ENCODE measurements around the gene ICAM1. TPM values are rescaled to one million over a fixed set of nuclear protein-coding genes. Genes with fewer than 3 reads are reported as not detected.

The ICAM1 gene
- total RNA-seq, 4 donors from 2014 or later = 8.1 to 37.6 (median 19.7) TPM

GRCh38 chr19:10316229-10317044 lies 45.5 kb downstream of the ICAM1 start:
- peak; percentile 10 to 37 for DNase-seq
- WGBS, 2 donors = 65 to 73% methylated on average over 13 to 19 of the region's 19 CpGs
- H3K9me3 ChIP-seq = no peaks in the 10 kb centered on the region
- H3K4me3 ChIP-seq (replicated peaks in 1 of 3) = peak overlapping the region in 1 of 3 donors; percentile 63
- no peaks in the 10 kb centered on the region for H3K27me3 ChIP-seq
- peaks cover 11 to 14% of the 10 kb centered on the region in 2 donors for H3K4me1 ChIP-seq
- peak overlapping the region in 2 of 3 donors; percentile 8 to 9 for H3K27ac ChIP-seq
- intact Hi-C loops (cut with DNase I) = no loop called here
- TF ChIP-seq, protein P1, sequence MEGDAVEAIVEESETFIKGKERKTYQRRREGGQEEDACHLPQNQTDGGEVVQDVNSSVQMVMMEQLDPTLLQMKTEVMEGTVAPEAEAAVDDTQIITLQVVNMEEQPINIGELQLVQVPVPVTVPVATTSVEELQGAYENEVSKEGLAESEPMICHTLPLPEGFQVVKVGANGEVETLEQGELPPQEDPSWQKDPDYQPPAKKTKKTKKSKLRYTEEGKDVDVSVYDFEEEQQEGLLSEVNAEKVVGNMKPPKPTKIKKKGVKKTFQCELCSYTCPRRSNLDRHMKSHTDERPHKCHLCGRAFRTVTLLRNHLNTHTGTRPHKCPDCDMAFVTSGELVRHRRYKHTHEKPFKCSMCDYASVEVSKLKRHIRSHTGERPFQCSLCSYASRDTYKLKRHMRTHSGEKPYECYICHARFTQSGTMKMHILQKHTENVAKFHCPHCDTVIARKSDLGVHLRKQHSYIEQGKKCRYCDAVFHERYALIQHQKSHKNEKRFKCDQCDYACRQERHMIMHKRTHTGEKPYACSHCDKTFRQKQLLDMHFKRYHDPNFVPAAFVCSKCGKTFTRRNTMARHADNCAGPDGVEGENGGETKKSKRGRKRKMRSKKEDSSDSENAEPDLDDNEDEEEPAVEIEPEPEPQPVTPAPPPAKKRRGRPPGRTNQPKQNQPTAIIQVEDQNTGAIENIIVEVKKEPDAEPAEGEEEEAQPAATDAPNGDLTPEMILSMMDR (IDR thresholded peaks at IDR 0.05) = no peak
- no peak for TF ChIP-seq POLR2A (IDR thresholded peaks at IDR 0.05)
- H3K36me3 ChIP-seq = peaks cover 28 to 42% of the 10 kb centered on the region in 2 donors

- Histone ChIP-seq H3K36me3 (peaks cover 34 to 50% of the 10 kb centered on the region in 2 donors), H3K9me3 (no peaks in the 10 kb centered on the region), H3K27ac (no peak overlapping the region), H3K4me1 (peaks cover 11 to 14% of the 10 kb centered on the region in 2 donors), H3K4me3 (replicated peaks in 1 of 3) (no peak overlapping the region), H3K27me3 (no peaks in the 10 kb centered on the region)
- TF ChIP-seq POLR2A (IDR thresholded peaks at IDR 0.05) = no peak
- intact Hi-C loops (cut with DNase I) = no loop called here
- 86 to 88% methylated on average over 24 to 29 of the region's 29 CpGs for WGBS, 2 donors
- no peak for DNase-seq
Measured at GRCh38 chr19:10317045-10317856, 46.3 kb downstream of the ICAM1 start.

DNA sequence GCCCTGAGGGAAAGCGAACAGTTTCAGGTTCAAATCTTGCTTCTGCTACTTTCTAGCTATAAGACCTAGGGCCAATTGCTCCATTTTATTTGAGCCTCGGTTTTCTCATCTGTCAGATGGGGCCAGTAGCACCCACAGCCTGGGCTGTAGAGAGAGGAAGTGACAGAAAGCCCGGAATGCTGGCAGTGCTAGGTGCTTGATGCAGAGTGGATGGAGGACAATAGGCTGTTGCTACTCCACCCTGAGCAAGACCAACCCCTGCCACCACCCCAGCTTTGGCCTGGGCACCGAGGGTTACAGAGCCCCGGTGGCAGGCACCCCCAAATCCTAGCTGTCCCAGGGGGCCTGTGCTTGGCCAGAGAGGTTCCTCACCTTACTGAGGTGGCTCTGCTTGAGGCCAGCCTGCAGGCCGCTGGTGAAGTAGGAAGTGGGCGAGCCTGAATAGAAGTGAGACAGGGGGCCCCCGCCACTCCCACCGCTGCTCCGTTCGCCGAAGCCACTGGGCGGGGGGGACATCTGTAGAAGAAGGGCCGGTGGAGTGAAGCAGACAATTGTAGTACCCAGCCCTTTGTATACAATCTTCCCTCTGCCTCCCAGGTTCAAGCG lies 47.0 kb downstream of the ICAM1 start:
- 96 to 100% methylated on average over 4 to 13 of the region's 15 CpGs for WGBS, 2 donors
- intact Hi-C loops (cut with DNase I) = no loop called here
- H3K27ac ChIP-seq = no peak overlapping the region
- H3K4me1 ChIP-seq = peaks cover 11 to 14% of the 10 kb centered on the region in 2 donors
- peaks cover 41 to 57% of the 10 kb centered on the region in 2 donors for H3K36me3 ChIP-seq
- DNase-seq = no peak
- no peaks in the 10 kb centered on the region for H3K27me3 ChIP-seq
- no peak for TF ChIP-seq POLR2A (IDR thresholded peaks at IDR 0.05)
- TF ChIP-seq, protein P1 (IDR thresholded peaks at IDR 0.05) = no peak
- no peak overlapping the region for H3K4me3 ChIP-seq (replicated peaks in 1 of 3)
- H3K9me3 ChIP-seq = no peaks in the 10 kb centered on the region

DNA sequence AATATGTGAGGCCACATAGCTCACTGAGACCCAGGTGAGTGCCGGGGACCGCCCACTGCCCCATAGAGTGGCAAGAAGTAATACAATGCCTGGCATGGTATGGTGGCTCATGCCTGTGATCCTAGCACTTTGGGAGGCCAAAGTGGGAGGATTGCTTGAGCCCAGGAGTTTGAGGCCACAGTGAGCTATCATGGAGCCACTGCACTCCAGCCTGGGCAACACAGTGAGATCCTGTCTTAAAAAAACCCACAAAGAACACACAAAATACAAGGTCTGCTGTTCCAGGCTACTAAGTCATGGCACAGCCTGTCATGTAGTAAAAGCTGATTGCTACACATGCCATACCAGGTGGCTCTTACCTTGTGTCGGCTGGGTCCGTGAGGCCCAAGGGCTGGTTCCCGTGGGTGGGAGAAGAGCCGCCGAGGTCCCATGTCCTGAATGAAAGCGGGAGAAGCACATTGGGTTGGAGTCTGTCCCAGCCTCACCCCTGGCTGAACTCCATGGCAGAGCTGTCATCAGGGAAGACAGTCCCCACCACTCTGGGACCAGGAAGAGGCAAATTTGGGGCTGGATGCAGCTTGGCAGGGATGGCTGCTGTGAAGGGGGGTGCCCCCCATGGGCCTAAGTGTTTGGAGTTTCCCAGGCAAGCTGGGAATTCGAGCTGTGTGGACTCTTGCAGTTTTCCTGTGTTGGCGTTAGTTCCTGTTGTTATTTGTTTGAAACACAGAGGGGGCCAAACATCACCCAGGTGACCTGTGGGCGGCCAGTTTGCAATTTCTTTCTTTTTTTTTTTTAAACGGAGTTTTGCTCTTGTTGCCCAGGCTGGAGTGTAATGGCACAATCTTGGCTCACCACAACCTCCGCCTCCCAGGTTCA lies 48.1 kb downstream of the ICAM1 start:
- TF ChIP-seq, protein P1 (IDR thresholded peaks at IDR 0.05) = no peak
- WGBS, 2 donors = 84 to 90% methylated on average over 10 to 11 of the region's 13 CpGs
- peaks cover 11 to 14% of the 10 kb centered on the region in 2 donors for H3K4me1 ChIP-seq
- H3K27ac ChIP-seq = no peak overlapping the region
- peaks cover 47 to 66% of the 10 kb centered on the region in 2 donors for H3K36me3 ChIP-seq
- H3K4me3 ChIP-seq (replicated peaks in 1 of 3) = no peak overlapping the region
- intact Hi-C loops (cut with DNase I) = no loop called here
- H3K27me3 ChIP-seq = no peaks in the 10 kb centered on the region
- no peaks in the 10 kb centered on the region for H3K9me3 ChIP-seq
- DNase-seq = no peak

All from thyroid gland (tissue), 4 donors.